ENCODE data around the gene VEGFB. TPM values are rescaled to one million over a fixed set of nuclear protein-coding genes. Genes with fewer than 3 reads are reported as not detected.

Gene VEGFB
- total RNA-seq, 1 experiment from 2014 or later: 61.7 TPM

- peaks cover 24% of the 10 kb centered on the region for H3K4me1 ChIP-seq
- POLR2A ChIA-PET: interaction anchor here (0.7 kb wide), 1 partner anchor 78 kb away, joined by 5 read pairs; the partner anchor contains the start of genes PRDX5 and TRMT112
- peaks cover 63% of the 10 kb centered on the region for H3K36me3 Mint-ChIP-seq (ENCODE audit: insufficient read depth, unreplicated experiment)
- TF ChIP-seq CTCF (IDR thresholded peaks at IDR 0.05; ENCODE audit: insufficient read depth in 1 of 2, low read depth in 1 of 2, low read length in 1 of 2, severe bottlenecking in 1 of 2, unreplicated experiment in 1 of 2): no peak
- H3K27me3 Mint-ChIP-seq (ENCODE audit: insufficient read depth, unreplicated experiment): no peaks in the 10 kb centered on the region
- H3K36me3 ChIP-seq (ENCODE audit: control insufficient read depth, insufficient read depth, low read length): peaks cover 3% of the 10 kb centered on the region; the same call in 1 of the 2 replicates
- H3K4me3 Mint-ChIP-seq (ENCODE audit: unreplicated experiment): peak overlapping the region; percentile 88
- peak overlapping the region; percentile 95 for H3K4me3 ChIP-seq (ENCODE audit: low read depth, low read length)
- no peaks in the 10 kb centered on the region for H3K9me3 Mint-ChIP-seq (ENCODE audit: unreplicated experiment)
- no TSS peak for BruUV-seq (replicated peaks)
- H3K27ac Mint-ChIP-seq (ENCODE audit: unreplicated experiment): peak overlapping the region; percentile 90
- DNase-seq: no peak
- intact Hi-C loops (cut with micrococcal nuclease; ENCODE audit: unreplicated experiment): loop anchor here (2.0 kb wide), 1 partner anchor 65 kb away; the partner anchor contains the start of gene ESRRA
- no peaks in the 10 kb centered on the region for H3K27me3 ChIP-seq (replicated peaks; ENCODE audit: control insufficient read depth, insufficient read depth, low read length)
- no peaks in the 10 kb centered on the region for H3K9me3 ChIP-seq
- CTCF ChIA-PET: no interaction called here
- H3K4me1 Mint-ChIP-seq (ENCODE audit: low read depth, unreplicated experiment): peaks cover 15% of the 10 kb centered on the region
Measured at GRCh38 chr11:64239662-64240434, 5.5 kb downstream of the VEGFB start.

- peak; percentile 97 to 99 for DNase-seq
- Mint-ChIP-seq H3K4me3 (ENCODE audit: unreplicated experiment) (peak within 1 kb of the TSS; percentile 88), H3K4me1 (ENCODE audit: low read depth, unreplicated experiment) (peaks cover 15% of the 10 kb centered on the region), H3K27ac (ENCODE audit: unreplicated experiment) (peak within 1 kb of the TSS; percentile 90), H3K27me3 (ENCODE audit: insufficient read depth, unreplicated experiment) (no peaks in the 10 kb centered on the region), H3K9me3 (ENCODE audit: unreplicated experiment) (no peaks in the 10 kb centered on the region), H3K36me3 (ENCODE audit: insufficient read depth, unreplicated experiment) (peaks cover 61% of the 10 kb centered on the region)
- TSS peak; percentile 92 for BruUV-seq (replicated peaks)
- Histone ChIP-seq H3K4me1 (peaks cover 20% of the 10 kb centered on the region), H3K9me3 (no peaks in the 10 kb centered on the region), H3K36me3 (ENCODE audit: control insufficient read depth, insufficient read depth, low read length) (peaks cover 3% of the 10 kb centered on the region; the same call in 1 of the 2 replicates), H3K4me3 (ENCODE audit: low read depth, low read length) (peak within 1 kb of the TSS; percentile 95), H3K27me3 (replicated peaks; ENCODE audit: control insufficient read depth, insufficient read depth, low read length) (no peaks in the 10 kb centered on the region)
- ChIA-PET CTCF (interaction anchor here (0.6 to 1.1 kb wide), 8 partner anchors 9 to 1182 kb away, joined by 3 to 13 read pairs (median 3); partner anchors contain the start of genes ESRRA and STIP1), POLR2A (interaction anchor here (0.5 to 1.6 kb wide), 14 partner anchors 10 to 1454 kb away, joined by 3 to 12 read pairs (median 4); partner anchors contain the start of genes DNAJC4, ESRRA, NUDT22 and SF1)
- no peak for TF ChIP-seq CTCF (IDR thresholded peaks at IDR 0.05; ENCODE audit: insufficient read depth in 1 of 2, low read depth in 1 of 2, low read length in 1 of 2, severe bottlenecking in 1 of 2, unreplicated experiment in 1 of 2)
- intact Hi-C loops (cut with micrococcal nuclease; ENCODE audit: unreplicated experiment): loop anchor here (1.0 to 2.0 kb wide), 2 partner anchors 55 to 64 kb away; partner anchors contain the start of gene ESRRA
Measured at GRCh38 chr11:64240435-64241240, 6.3 kb downstream of the VEGFB start, which contains the start of gene FKBP2. Gene FKBP2, plus strand, starts transcription at chr11:64241095. Its CDS starts 1,293 bp downstream, at chr11:64242388.

- H3K4me3 ChIP-seq (ENCODE audit: low read depth, low read length): peak overlapping the region; percentile 95
- POLR2A ChIA-PET: interaction anchor here (0.5 to 1.6 kb wide), 17 partner anchors 9 to 1454 kb away, joined by 3 to 15 read pairs (median 5); partner anchors contain the start of genes DNAJC4, ESRRA, NUDT22 and PRDX5
- H3K4me1 ChIP-seq: peaks cover 19% of the 10 kb centered on the region
- H3K27me3 Mint-ChIP-seq (ENCODE audit: insufficient read depth, unreplicated experiment): no peaks in the 10 kb centered on the region
- no peaks in the 10 kb centered on the region for H3K9me3 ChIP-seq
- intact Hi-C loops (cut with micrococcal nuclease; ENCODE audit: unreplicated experiment): loop anchor here (1.0 to 2.0 kb wide), 2 partner anchors 56 to 64 kb away; partner anchors contain the start of gene ESRRA
- no peak for TF ChIP-seq CTCF (IDR thresholded peaks at IDR 0.05; ENCODE audit: insufficient read depth in 1 of 2, low read depth in 1 of 2, low read length in 1 of 2, severe bottlenecking in 1 of 2, unreplicated experiment in 1 of 2)
- H3K9me3 Mint-ChIP-seq (ENCODE audit: unreplicated experiment): no peaks in the 10 kb centered on the region
- no peaks in the 10 kb centered on the region for H3K27me3 ChIP-seq (replicated peaks; ENCODE audit: control insufficient read depth, insufficient read depth, low read length)
- peak overlapping the region; percentile 90 for H3K27ac Mint-ChIP-seq (ENCODE audit: unreplicated experiment)
- peak; percentile 100 for DNase-seq
- CTCF ChIA-PET: interaction anchor here (0.6 to 1.1 kb wide), 8 partner anchors 9 to 1182 kb away, joined by 3 to 13 read pairs (median 3); partner anchors contain the start of genes ESRRA and STIP1
- peaks cover 64% of the 10 kb centered on the region for H3K36me3 Mint-ChIP-seq (ENCODE audit: insufficient read depth, unreplicated experiment)
- BruUV-seq (replicated peaks): no TSS peak
- H3K4me3 Mint-ChIP-seq (ENCODE audit: unreplicated experiment): peak overlapping the region; percentile 88
- peaks cover 3% of the 10 kb centered on the region; the same call in 1 of the 2 replicates for H3K36me3 ChIP-seq (ENCODE audit: control insufficient read depth, insufficient read depth, low read length)
- peaks cover 15% of the 10 kb centered on the region for H3K4me1 Mint-ChIP-seq (ENCODE audit: low read depth, unreplicated experiment)
Measured at GRCh38 chr11:64241241-64241490, 6.8 kb downstream of the VEGFB start.
